Measurements from ENCODE around the gene PSTK.

Gene PSTK

DNA sequence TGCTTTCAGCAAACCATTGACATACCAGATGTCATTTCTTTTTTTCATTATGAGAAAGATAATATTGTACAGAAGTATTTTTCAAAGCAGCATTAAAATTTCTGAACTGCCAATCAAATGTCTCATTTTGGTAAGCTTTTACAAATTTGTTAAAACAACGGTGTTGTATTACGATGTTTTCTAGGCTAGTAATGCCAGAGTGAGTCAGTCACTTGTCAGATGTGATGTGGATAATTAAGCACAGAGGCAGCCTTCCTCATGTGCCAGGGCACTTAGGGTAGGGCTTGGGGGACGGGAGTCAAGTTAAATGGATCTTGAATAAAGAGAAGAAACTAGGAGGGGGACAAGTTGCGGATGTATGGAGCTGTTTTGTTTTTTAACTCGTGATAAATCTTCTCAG lies 10.1 kb downstream of the PSTK start:
- DNase-seq (ENCODE audit: low read depth): no peak
- TF ChIP-seq, protein P1, sequence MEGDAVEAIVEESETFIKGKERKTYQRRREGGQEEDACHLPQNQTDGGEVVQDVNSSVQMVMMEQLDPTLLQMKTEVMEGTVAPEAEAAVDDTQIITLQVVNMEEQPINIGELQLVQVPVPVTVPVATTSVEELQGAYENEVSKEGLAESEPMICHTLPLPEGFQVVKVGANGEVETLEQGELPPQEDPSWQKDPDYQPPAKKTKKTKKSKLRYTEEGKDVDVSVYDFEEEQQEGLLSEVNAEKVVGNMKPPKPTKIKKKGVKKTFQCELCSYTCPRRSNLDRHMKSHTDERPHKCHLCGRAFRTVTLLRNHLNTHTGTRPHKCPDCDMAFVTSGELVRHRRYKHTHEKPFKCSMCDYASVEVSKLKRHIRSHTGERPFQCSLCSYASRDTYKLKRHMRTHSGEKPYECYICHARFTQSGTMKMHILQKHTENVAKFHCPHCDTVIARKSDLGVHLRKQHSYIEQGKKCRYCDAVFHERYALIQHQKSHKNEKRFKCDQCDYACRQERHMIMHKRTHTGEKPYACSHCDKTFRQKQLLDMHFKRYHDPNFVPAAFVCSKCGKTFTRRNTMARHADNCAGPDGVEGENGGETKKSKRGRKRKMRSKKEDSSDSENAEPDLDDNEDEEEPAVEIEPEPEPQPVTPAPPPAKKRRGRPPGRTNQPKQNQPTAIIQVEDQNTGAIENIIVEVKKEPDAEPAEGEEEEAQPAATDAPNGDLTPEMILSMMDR (conservative IDR thresholded peaks at IDR 0.05; ENCODE audit: low read length): no peak
- H3K4me3 ChIP-seq (ENCODE audit: low read length): no peak overlapping the region

DNA sequence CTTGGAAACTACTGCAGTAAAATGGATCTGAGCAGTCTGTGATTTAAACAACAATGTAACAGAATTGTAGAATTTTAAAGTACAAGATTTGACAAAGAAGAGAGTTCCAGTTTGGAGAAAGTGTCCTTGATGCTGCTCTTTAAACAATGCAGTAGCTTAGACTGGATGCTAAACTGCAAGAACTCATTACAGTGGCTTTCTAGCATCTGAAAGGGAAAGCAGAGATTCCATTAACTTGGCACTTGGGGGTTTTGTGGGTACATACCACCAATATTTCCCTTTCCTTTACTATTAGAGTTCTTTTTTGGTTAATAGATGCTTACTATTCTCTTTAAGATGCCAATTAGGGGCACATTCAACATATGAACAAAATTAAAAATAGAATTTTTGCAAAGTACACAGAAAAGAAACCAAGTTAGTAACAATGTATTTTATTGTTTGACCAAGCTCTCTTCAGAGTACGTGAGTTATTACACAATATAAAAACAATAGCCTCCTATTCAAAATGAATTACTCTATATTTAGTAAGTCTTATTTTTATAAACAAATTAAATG lies 11.9 kb downstream of the PSTK start:
- H3K4me3 ChIP-seq (ENCODE audit: low read length): no peak overlapping the region
- TF ChIP-seq, protein P1 (conservative IDR thresholded peaks at IDR 0.05; ENCODE audit: low read length): no peak
- no peak for DNase-seq (ENCODE audit: low read depth)

DNA sequence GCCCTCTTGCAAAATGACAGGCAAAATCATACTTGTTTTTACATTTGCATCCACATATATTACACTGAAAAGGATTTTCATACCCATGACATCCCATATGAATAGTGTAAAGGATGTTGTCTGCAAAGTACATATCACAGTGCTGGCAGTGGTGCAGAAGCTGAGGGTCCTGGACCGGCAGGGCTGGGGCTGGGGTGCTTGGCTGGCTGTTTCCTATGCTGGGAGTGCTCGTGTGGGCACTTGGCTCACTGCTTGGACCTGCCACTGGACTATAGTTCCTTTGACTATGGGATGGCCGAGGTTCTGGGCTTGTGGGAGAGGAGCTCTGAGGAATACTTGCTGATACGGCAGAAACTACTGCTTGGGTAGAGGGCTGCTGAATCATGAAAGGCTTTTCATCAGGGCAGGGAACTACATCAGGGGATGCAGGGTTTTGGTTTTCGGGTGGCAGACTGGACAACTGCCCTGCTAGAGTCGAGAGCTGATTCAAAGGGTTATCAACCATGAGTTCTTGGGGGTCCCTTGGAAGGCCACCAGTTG lies 13.7 kb downstream of the PSTK start:
- no peak overlapping the region for H3K4me3 ChIP-seq (ENCODE audit: low read length)
- TF ChIP-seq, protein P1 (conservative IDR thresholded peaks at IDR 0.05; ENCODE audit: low read length): no peak
- no peak for DNase-seq (ENCODE audit: low read depth)

DNA sequence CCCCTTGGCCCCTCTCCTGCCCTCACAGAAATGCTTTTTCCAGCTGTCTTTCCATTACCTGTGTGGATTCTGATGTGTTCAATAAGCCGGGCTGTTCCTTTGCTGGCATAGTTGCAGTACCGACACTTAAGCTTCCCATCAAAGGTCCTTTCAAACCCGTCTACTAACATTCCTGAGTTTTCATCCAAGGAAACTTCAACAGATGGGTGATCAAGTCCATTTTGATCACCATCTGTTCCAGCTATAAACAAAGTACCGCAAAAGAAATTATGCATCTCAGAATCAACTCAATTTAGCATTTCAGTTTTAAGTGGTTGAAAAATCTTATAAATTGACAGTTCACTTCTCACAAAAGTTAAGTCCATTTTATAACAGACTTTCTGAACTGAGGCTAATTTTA lies 15.7 kb downstream of the PSTK start:
- no peak overlapping the region for H3K4me3 ChIP-seq (ENCODE audit: low read length)
- TF ChIP-seq, protein P1 (conservative IDR thresholded peaks at IDR 0.05; ENCODE audit: low read length): no peak
- no peak for DNase-seq (ENCODE audit: low read depth)

DNA sequence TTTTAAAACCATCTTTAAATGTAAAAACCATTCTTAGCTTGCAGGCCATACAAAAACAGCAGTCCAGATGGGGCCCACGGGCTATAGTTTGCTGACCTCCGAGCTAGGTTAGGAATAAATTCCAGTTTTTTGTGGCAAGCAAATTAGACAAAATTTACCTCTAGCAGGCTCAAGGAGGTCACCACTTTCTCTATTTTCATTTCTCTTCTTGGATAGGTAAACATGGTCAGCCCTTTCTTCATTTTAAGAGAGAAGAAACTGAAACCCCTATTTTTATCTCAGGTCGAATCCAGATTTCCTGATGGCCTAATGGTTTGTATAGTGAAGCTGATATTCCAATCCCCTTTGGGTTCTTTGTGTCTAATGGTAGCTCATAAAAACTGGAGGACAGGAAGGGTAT lies 17.7 kb downstream of the PSTK start:
- no peak overlapping the region for H3K4me3 ChIP-seq (ENCODE audit: low read length)
- TF ChIP-seq, protein P1 (conservative IDR thresholded peaks at IDR 0.05; ENCODE audit: low read length): no peak
- DNase-seq (ENCODE audit: low read depth): no peak

DNA sequence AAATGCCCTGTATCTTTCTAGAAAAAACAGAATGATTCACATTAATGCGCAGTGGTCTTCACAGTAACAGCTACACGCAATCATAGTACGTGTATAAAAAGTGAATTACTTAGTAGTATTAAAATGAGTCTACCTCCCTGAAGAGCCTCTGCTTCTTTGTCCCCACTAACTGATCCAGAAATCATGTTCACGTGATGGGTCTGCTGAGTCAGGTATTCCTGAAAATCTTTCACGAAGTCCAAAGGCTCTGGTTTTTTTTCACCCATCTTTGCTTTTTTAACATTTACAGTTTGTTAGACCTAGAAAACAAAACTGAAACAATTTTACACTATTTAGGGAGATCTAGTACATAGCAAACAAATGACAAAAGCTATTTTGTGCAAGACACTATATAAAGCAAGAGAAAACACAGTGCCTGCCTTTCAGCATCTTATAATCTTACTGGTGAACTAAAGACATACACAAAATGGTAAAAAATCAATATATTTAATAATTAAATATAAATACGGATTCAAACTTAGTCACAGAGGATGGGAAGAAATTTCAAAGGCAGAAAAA lies 18.2 kb downstream of the PSTK start:
- TF ChIP-seq, protein P1 (conservative IDR thresholded peaks at IDR 0.05; ENCODE audit: low read length): no peak
- no peak overlapping the region for H3K4me3 ChIP-seq (ENCODE audit: low read length)
- no peak for DNase-seq (ENCODE audit: low read depth)

DNA sequence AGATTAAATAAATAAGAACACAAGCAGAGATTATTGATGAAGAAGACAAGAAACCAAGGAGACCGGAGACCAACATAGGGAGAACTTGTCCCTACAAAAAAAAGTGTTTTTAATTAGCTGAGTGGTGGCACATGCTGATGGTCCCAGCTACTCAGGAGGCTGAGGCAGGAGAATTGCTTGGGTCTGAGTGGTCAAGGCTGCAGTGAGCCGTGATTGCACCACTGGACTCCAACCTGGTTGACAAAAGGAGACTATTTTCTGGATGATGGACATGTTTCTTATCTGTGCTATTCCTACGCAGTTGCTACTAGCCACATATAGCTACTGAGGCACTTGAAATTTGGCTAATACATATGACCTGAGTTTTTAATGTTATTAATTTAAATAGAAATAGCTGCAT lies 18.7 kb downstream of the PSTK start:
- TF ChIP-seq, protein P1 (conservative IDR thresholded peaks at IDR 0.05; ENCODE audit: low read length): no peak
- DNase-seq (ENCODE audit: low read depth): no peak
- H3K4me3 ChIP-seq (ENCODE audit: low read length): no peak overlapping the region
